Peyer's patch (tissue), 4 donors: ENCODE results near the gene GPSM1. TPM values are rescaled to one million over a fixed set of nuclear protein-coding genes. Genes with fewer than 3 reads are reported as not detected.

Source experiments
- DNase-seq, 3 donors: peaks; one replicate each; pipeline ENCODE4 v3.0.0-alpha.2; 2017 to 2019
- H3K27ac ChIP-seq, 4 donors: fragments of 200-600 bp; sonication (generic); one replicate each; pipeline ENCODE4 v1.5.1; 2016 to 2019
- H3K27me3 ChIP-seq, 2 donors: fragments of 200-600 bp; sonication (generic); one replicate each; pipeline ENCODE4 v1.5.1; 2019
- H3K36me3 ChIP-seq, 3 donors: fragments of 200-600 bp; sonication (generic); one replicate each; pipeline ENCODE4 v1.5.1; 2016 to 2019
- H3K4me1 ChIP-seq, 4 donors: fragments of 200-600 bp; sonication (generic); one replicate each; pipeline ENCODE4 v1.5.1; 2016 to 2019
- H3K4me3 ChIP-seq, 4 donors: fragments of 200-600 bp; sonication (generic); 1 replicate in 3 of 4; 2 replicates in 1 of 4; pipeline ENCODE4 v1.5.1; 2016 to 2019; ENCODE audit warnings: mild to moderate bottlenecking in 1 of 4
- H3K9me3 ChIP-seq, 4 donors: fragments of 200-600 bp; sonication (generic); one replicate each; pipeline ENCODE4 v1.5.1; 2016 to 2019; ENCODE audit warnings: mild to moderate bottlenecking in 1 of 4
- POLR2A ChIP-seq, 2 donors: fragments of 450-650 bp; IDR thresholded peaks; one replicate each; pipeline ENCODE4 v1.5.1; 2017; ENCODE audit warnings: antibody characterized with exemption in 2 of 2, mild to moderate bottlenecking in 2 of 2, moderate library complexity in 2 of 2
- total RNA-seq, 4 donors: library from RNA; depleted of rRNA; stranded (reverse); fragments of >200 nt; gene quantifications; one replicate each; pipeline ENCODE4 v1.1.0, GENCODE V29; 2016
- TF ChIP-seq, protein P1 (sequence below), 6 experiments: fragments of 450-650 bp in 4 of 6; fragments of 200-600 bp in 2 of 6; sonication (generic) in 1 of 6; IDR thresholded peaks; one replicate each; pipeline ENCODE4 v1.5.1; 2017 to 2019; ENCODE audit warnings: antibody characterized with exemption in 6 of 6, mild to moderate bottlenecking in 3 of 6, moderate library complexity in 1 of 6

The GPSM1 gene
- total RNA-seq, 4 donors from 2014 or later: 3.7 to 25.6 (median 6.0) TPM

GRCh38 chr9:136280535-136281315 lies 46.6 kb upstream of the GPSM1 start:
- no peak for TF ChIP-seq POLR2A (IDR thresholded peaks at IDR 0.05)
- TF ChIP-seq, protein P1, sequence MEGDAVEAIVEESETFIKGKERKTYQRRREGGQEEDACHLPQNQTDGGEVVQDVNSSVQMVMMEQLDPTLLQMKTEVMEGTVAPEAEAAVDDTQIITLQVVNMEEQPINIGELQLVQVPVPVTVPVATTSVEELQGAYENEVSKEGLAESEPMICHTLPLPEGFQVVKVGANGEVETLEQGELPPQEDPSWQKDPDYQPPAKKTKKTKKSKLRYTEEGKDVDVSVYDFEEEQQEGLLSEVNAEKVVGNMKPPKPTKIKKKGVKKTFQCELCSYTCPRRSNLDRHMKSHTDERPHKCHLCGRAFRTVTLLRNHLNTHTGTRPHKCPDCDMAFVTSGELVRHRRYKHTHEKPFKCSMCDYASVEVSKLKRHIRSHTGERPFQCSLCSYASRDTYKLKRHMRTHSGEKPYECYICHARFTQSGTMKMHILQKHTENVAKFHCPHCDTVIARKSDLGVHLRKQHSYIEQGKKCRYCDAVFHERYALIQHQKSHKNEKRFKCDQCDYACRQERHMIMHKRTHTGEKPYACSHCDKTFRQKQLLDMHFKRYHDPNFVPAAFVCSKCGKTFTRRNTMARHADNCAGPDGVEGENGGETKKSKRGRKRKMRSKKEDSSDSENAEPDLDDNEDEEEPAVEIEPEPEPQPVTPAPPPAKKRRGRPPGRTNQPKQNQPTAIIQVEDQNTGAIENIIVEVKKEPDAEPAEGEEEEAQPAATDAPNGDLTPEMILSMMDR (IDR thresholded peaks at IDR 0.05): no peak
- H3K4me1 ChIP-seq: peaks cover 0 to 13% (median 4%) of the 10 kb centered on the region in 4 donors
- no peak overlapping the region for H3K27ac ChIP-seq
- no peak overlapping the region for H3K4me3 ChIP-seq
- no peaks in the 10 kb centered on the region for H3K9me3 ChIP-seq
- H3K27me3 ChIP-seq: no peaks in the 10 kb centered on the region
- no peaks in the 10 kb centered on the region for H3K36me3 ChIP-seq
- no peak for DNase-seq

GRCh38 chr9:136281421-136282271 lies 45.7 kb upstream of the GPSM1 start:
- Histone ChIP-seq H3K9me3 (no peaks in the 10 kb centered on the region), H3K36me3 (no peaks in the 10 kb centered on the region), H3K27me3 (no peaks in the 10 kb centered on the region), H3K4me1 (peaks cover 0 to 13% (median 4%) of the 10 kb centered on the region in 4 donors), H3K27ac (no peak overlapping the region), H3K4me3 (no peak overlapping the region)
- TF ChIP-seq POLR2A (IDR thresholded peaks at IDR 0.05): no peak
- TF ChIP-seq, protein P1 (IDR thresholded peaks at IDR 0.05): no peak
- DNase-seq: no peak

DNA sequence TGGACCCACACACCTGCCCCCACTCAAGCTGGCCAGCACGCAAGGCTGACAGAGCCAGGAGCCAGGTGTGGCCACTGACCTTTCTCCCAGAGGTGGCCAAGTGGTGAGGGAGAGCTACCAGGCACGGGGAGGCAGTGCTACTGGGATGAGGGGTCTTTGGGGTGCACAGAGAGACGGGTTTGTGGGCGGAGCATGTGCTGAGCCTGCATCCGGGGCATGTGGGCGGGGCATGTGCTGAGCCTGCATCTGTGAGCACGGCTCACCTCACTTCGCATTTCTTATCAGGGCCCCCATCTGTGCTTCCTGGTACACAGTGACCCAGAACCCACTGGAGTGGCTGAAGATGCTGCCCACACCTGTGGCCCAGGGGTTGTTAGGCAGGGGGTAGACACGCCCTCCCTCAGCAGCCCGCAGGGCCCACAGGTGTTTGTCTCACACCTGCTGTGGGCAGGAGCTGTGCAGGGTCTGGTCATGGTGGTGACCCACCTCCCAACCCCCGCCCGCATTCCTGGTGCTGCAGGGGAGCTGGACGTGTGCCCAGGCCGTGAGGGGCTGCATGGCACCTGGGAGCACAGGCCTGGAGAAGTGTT lies 45.0 kb upstream of the GPSM1 start:
- no peaks in the 10 kb centered on the region for H3K36me3 ChIP-seq
- H3K27me3 ChIP-seq: no peaks in the 10 kb centered on the region
- H3K27ac ChIP-seq: no peak overlapping the region
- H3K4me3 ChIP-seq: no peak overlapping the region
- peak in 2 of 3 donors; percentile 59 to 74 for DNase-seq
- H3K4me1 ChIP-seq: peaks cover 0 to 13% (median 4%) of the 10 kb centered on the region in 4 donors
- TF ChIP-seq, protein P1 (IDR thresholded peaks at IDR 0.05): no peak
- no peak for TF ChIP-seq POLR2A (IDR thresholded peaks at IDR 0.05)
- H3K9me3 ChIP-seq: no peaks in the 10 kb centered on the region

- H3K9me3 ChIP-seq: no peaks in the 10 kb centered on the region
- H3K4me3 ChIP-seq: peak overlapping the region; percentile 0 to 34 (median 30)
- no peaks in the 10 kb centered on the region for H3K36me3 ChIP-seq
- H3K27ac ChIP-seq: peak overlapping the region in 2 of 4 donors; percentile 9 to 44
- H3K4me1 ChIP-seq: peaks cover 0 to 13% (median 4%) of the 10 kb centered on the region in 4 donors
- TF ChIP-seq POLR2A (IDR thresholded peaks at IDR 0.05): no peak
- TF ChIP-seq, protein P1 (IDR thresholded peaks at IDR 0.05): peak; percentile 76 to 88 (median 80)
- no peaks in the 10 kb centered on the region for H3K27me3 ChIP-seq
- peak; percentile 77 to 92 (median 83) for DNase-seq
Measured at GRCh38 chr9:136283291-136284235, 43.8 kb upstream of the GPSM1 start.
